Keratinocyte (primary cell): Measurements from ENCODE around the gene CRYGS.

Experiments
- EZH2 ChIP-seq: IDR thresholded peaks from one replicate; pipeline ENCODE4 v1.6.1; 2012; ENCODE audit warnings: inconsistent platforms, mild to moderate bottlenecking, low read length, moderate library complexity
- TF ChIP-seq, protein P1 (sequence below), 3 experiments: IDR thresholded peaks in 1 of 3; conservative IDR thresholded peaks in 1 of 3; optimal IDR thresholded peaks in 1 of 3; 2 replicates in 2 of 3; 3 replicates in 1 of 3; pipeline versions ENCODE3 to v1.5.1; 2011; ENCODE audit warnings: low read length in 3 of 3, mild to moderate bottlenecking in 3 of 3, moderate library complexity in 2 of 3, control low read depth in 1 of 3, inconsistent platforms in 1 of 3; ENCODE audit not compliant: insufficient read depth in 2 of 3; ENCODE audit errors: extremely low read depth in 1 of 3

DNA sequence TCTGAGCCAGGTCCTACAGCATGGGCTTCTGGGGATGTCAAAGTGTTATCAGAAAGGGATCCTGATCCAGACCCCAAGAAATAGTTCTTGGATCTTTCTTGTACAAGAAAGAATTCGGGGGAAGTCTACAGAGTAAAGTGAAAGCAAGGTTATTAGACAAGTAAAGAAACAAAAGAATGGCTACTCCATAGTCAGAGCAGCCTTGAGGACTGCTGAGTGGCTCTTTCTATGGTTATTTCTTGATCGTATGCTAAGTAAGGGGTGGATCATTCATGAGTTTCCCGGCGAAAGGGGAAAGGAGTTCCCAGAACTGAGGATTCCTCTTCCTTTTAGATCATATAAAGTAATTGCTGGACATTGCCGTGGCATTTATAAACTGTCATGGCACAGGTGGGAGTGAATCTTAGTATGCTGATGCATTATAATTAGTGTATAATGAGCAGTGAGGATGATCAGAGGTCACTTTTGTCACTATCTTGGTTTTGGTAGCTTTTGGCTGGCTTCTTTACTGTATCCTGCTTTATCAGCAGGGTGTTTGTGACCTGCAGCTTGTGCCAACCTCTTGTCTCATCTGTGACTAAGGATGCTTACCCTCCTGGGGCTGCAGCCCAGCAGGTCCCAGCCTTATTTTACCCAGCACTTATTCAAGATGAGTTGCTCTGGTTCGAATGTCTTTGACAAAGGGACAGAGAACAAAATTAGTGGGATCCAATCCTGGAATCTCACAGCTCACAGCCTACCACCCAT, 41.0 kb downstream of the CRYGS start:
- TF ChIP-seq, protein P1, sequence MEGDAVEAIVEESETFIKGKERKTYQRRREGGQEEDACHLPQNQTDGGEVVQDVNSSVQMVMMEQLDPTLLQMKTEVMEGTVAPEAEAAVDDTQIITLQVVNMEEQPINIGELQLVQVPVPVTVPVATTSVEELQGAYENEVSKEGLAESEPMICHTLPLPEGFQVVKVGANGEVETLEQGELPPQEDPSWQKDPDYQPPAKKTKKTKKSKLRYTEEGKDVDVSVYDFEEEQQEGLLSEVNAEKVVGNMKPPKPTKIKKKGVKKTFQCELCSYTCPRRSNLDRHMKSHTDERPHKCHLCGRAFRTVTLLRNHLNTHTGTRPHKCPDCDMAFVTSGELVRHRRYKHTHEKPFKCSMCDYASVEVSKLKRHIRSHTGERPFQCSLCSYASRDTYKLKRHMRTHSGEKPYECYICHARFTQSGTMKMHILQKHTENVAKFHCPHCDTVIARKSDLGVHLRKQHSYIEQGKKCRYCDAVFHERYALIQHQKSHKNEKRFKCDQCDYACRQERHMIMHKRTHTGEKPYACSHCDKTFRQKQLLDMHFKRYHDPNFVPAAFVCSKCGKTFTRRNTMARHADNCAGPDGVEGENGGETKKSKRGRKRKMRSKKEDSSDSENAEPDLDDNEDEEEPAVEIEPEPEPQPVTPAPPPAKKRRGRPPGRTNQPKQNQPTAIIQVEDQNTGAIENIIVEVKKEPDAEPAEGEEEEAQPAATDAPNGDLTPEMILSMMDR (optimal IDR thresholded peaks at IDR 0.05 in 1 of 3, IDR thresholded peaks at IDR 0.05 in 1 of 3, conservative IDR thresholded peaks at IDR 0.05 in 1 of 3; ENCODE audit: extremely low read depth in 1 of 3, insufficient read depth in 2 of 3, low read length in 3 of 3) = no peak
- no peak for TF ChIP-seq EZH2
